ENCODE measurements around the gene KRTAP10-10. TPM values are rescaled to one million over a fixed set of nuclear protein-coding genes. Genes with fewer than 3 reads are reported as not detected.

The KRTAP10-10 gene
- total RNA-seq, 1 donor: not detected

DNA sequence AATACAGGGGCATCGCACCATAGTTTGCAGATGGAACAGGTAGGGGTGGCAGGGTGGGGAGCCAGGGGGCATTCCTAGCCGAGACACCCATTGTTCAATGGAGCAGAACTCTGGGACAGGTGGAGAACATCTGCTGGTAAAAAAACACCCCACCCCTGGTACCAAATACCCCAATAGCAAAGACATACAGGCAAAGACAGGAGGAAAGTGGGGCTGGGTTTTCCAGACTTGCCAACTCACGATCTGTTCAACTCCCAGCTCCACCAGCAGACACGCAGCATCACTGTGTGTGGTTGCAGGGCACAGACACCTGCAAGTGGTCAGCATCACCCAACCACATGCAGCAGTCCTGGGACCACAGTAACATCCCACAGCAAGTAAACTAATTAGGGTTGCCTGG lies 25.6 kb upstream of the KRTAP10-10 start:
- no peak overlapping the region for H3K4me2 ChIP-seq (ENCODE audit: insufficient read depth, low read length)
- H2AFZ ChIP-seq (ENCODE audit: low read length): no peak overlapping the region
- TF ChIP-seq, protein P1, sequence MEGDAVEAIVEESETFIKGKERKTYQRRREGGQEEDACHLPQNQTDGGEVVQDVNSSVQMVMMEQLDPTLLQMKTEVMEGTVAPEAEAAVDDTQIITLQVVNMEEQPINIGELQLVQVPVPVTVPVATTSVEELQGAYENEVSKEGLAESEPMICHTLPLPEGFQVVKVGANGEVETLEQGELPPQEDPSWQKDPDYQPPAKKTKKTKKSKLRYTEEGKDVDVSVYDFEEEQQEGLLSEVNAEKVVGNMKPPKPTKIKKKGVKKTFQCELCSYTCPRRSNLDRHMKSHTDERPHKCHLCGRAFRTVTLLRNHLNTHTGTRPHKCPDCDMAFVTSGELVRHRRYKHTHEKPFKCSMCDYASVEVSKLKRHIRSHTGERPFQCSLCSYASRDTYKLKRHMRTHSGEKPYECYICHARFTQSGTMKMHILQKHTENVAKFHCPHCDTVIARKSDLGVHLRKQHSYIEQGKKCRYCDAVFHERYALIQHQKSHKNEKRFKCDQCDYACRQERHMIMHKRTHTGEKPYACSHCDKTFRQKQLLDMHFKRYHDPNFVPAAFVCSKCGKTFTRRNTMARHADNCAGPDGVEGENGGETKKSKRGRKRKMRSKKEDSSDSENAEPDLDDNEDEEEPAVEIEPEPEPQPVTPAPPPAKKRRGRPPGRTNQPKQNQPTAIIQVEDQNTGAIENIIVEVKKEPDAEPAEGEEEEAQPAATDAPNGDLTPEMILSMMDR (IDR thresholded peaks at IDR 0.05; ENCODE audit: extremely low read depth, low read depth, low read length): no peak
- H3K4me1 ChIP-seq (ENCODE audit: insufficient read depth, low read length): no peaks in the 10 kb centered on the region
- H3K27ac ChIP-seq (ENCODE audit: low read depth, low read length): no peak overlapping the region
- no peaks in the 10 kb centered on the region for H3K36me3 ChIP-seq (ENCODE audit: insufficient read depth, low read length)
- no peak for DNase-seq (ENCODE audit: insufficient read length, low spot score, missing footprints)
- no peak overlapping the region for H3K4me3 ChIP-seq (ENCODE audit: insufficient read depth, low read length)
- H4K20me1 ChIP-seq (ENCODE audit: insufficient read depth, low read length): no peaks in the 10 kb centered on the region
- no peaks in the 10 kb centered on the region for H3K27me3 ChIP-seq (ENCODE audit: insufficient read depth, low read length)
- H3K79me2 ChIP-seq (ENCODE audit: insufficient read depth, low read length): no peaks in the 10 kb centered on the region
- peaks cover 3% of the 10 kb centered on the region for H3K9me3 ChIP-seq (ENCODE audit: low read depth, low read length)

DNA sequence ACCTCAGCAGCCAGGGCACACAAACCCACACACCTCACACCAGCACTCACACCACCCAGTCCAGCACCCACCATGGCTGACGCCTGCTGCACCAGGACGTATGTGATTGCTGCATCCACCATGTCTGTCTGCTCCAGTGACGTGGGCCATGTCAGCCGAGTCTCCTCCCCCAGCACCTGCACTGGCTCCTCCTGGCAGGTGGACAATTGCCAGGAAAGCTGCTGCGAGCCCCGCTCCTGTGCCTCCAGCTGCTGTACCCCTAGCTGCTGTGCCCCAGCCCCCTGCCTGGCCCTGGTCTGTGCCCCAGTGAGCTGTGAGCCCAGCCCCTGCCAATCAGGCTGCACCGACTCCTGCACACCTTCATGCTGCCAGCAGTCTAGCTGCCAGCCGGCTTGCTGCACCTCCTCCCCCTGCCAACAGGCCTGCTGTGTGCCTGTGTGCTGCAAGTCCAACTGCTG lies 25.1 kb upstream of the KRTAP10-10 start, which contains the start of gene KRTAP10-8:
TSS of gene KRTAP10-8 (plus strand) at position 51 of the 458 bp plus-strand sequence. CDS start at position 73, 22 bp downstream.
- H2AFZ ChIP-seq (ENCODE audit: low read length): no peak within 1 kb of the TSS
- H3K79me2 ChIP-seq (ENCODE audit: insufficient read depth, low read length): no peaks in the 10 kb centered on the region
- no peak within 1 kb of the TSS for H3K4me3 ChIP-seq (ENCODE audit: insufficient read depth, low read length)
- DNase-seq (ENCODE audit: insufficient read length, low spot score, missing footprints): no peak
- no peaks in the 10 kb centered on the region for H3K36me3 ChIP-seq (ENCODE audit: insufficient read depth, low read length)
- H3K4me2 ChIP-seq (ENCODE audit: insufficient read depth, low read length): no peak within 1 kb of the TSS
- no peaks in the 10 kb centered on the region for H3K27me3 ChIP-seq (ENCODE audit: insufficient read depth, low read length)
- peaks cover 3% of the 10 kb centered on the region for H3K9me3 ChIP-seq (ENCODE audit: low read depth, low read length)
- TF ChIP-seq, protein P1 (IDR thresholded peaks at IDR 0.05; ENCODE audit: extremely low read depth, low read depth, low read length): no peak
- no peaks in the 10 kb centered on the region for H3K4me1 ChIP-seq (ENCODE audit: insufficient read depth, low read length)
- H3K27ac ChIP-seq (ENCODE audit: low read depth, low read length): no peak within 1 kb of the TSS
- no peaks in the 10 kb centered on the region for H4K20me1 ChIP-seq (ENCODE audit: insufficient read depth, low read length)

DNA sequence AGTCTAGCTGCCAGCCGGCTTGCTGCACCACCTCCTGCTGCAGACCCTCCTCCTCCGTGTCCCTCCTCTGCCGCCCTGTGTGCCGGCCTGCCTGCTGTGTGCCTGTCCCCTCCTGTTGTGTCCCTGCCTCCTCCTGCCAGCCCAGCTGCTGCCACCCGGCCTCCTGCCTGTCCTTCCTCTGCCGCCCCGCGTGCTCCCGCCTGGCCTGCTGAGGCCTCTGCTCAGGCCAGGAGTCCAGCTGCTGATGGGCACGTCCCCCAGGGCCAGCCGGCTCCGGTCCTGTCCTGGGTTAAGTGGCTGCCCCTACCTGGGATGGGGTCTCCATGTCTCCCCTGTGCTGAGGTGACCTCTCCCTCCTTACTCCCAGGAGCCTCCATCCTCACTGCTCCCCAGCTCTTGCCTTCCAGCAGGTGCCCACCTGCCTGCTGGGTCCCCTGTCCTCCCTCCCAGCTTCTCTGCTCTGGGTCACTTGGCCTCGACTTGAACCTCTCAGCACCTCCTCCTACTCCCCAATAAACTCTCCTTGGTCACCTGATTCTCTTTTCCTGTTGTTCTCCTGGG lies 24.4 kb upstream of the KRTAP10-10 start:
- Histone ChIP-seq H3K4me2 (ENCODE audit: insufficient read depth, low read length) (no peak overlapping the region), H3K4me3 (ENCODE audit: insufficient read depth, low read length) (no peak overlapping the region), H3K4me1 (ENCODE audit: insufficient read depth, low read length) (no peaks in the 10 kb centered on the region), H2AFZ (ENCODE audit: low read length) (no peak overlapping the region), H3K27me3 (ENCODE audit: insufficient read depth, low read length) (no peaks in the 10 kb centered on the region), H4K20me1 (ENCODE audit: insufficient read depth, low read length) (no peaks in the 10 kb centered on the region), H3K36me3 (ENCODE audit: insufficient read depth, low read length) (no peaks in the 10 kb centered on the region), H3K9me3 (ENCODE audit: low read depth, low read length) (peaks cover 3% of the 10 kb centered on the region), H3K79me2 (ENCODE audit: insufficient read depth, low read length) (no peaks in the 10 kb centered on the region), H3K27ac (ENCODE audit: low read depth, low read length) (no peak overlapping the region)
- DNase-seq (ENCODE audit: insufficient read length, low spot score, missing footprints): peak; percentile 22
- TF ChIP-seq, protein P1 (IDR thresholded peaks at IDR 0.05; ENCODE audit: extremely low read depth, low read depth, low read length): no peak

DNA sequence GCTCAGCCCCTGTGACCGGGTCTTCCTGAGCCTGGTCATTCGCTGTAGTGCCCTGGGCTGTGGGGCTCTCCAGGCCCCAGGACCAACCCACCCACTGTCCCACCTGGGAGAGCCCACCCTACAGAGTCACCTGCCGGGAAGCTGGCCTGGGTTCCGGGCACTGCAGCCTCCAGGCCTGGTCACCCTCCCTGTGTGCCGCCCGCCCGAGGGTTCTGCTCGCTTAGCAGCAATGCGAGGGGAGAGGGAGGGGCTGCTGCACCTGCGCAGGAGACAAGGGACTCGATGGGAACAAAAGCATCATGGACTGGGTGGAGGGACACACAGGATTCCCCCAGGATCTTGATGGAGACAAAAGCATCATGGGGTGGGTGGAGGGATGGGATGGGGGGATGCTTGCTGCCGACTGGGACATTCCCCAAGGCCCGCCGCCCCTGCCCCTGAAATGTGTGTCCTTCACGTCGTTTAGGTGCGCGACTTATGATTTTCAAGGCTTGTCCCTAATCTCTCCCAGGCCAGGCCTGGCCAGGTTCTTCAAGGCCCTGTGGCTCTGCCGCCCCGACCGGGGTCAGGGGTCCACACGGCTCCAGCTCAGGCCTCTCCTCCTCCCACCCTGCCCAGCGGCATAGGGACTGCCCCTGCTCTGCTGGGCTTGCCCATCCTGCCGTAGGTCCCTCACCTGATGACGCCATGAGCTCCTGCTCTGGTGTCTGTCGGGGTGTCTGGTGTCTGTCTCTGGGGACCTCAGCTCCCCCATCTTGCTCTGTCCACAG lies 23.6 kb upstream of the KRTAP10-10 start:
- Histone ChIP-seq H3K36me3 (ENCODE audit: insufficient read depth, low read length) (no peaks in the 10 kb centered on the region), H3K79me2 (ENCODE audit: insufficient read depth, low read length) (no peaks in the 10 kb centered on the region), H3K4me1 (ENCODE audit: insufficient read depth, low read length) (no peaks in the 10 kb centered on the region), H3K4me2 (ENCODE audit: insufficient read depth, low read length) (no peak overlapping the region), H3K27me3 (ENCODE audit: insufficient read depth, low read length) (no peaks in the 10 kb centered on the region), H2AFZ (ENCODE audit: low read length) (no peak overlapping the region), H3K9me3 (ENCODE audit: low read depth, low read length) (peaks cover 3% of the 10 kb centered on the region), H3K27ac (ENCODE audit: low read depth, low read length) (no peak overlapping the region), H4K20me1 (ENCODE audit: insufficient read depth, low read length) (no peaks in the 10 kb centered on the region), H3K4me3 (ENCODE audit: insufficient read depth, low read length) (no peak overlapping the region)
- DNase-seq (ENCODE audit: insufficient read length, low spot score, missing footprints): no peak
- TF ChIP-seq, protein P1 (IDR thresholded peaks at IDR 0.05; ENCODE audit: extremely low read depth, low read depth, low read length): no peak

Measured in osteoblast (primary cell).